Transverse colon (tissue), 4 donors: Measurements from ENCODE around the gene ZBTB18. TPM values are rescaled to one million over a fixed set of nuclear protein-coding genes. Genes with fewer than 3 reads are reported as not detected.

Experiments used
- DNase-seq: peaks from one replicate; pipeline ENCODE4 v3.0.0-alpha.2; 2019
- H3K27ac ChIP-seq, 4 donors: fragments of 200-600 bp; sonication (generic); 2 replicates each; pipeline ENCODE4 v1.5.1; 2016 to 2018; ENCODE audit warnings: inconsistent platforms in 4 of 4
- H3K27me3 ChIP-seq: fragments of 200-600 bp; sonication (generic); 2 replicates; pipeline ENCODE4 v1.5.1; 2017; ENCODE audit warnings: inconsistent platforms
- H3K36me3 ChIP-seq, 4 donors: fragments of 200-600 bp; sonication (generic); 2 replicates each; pipeline ENCODE4 v1.5.1; 2017 to 2019; ENCODE audit warnings: inconsistent platforms in 4 of 4
- H3K4me1 ChIP-seq, 4 donors: fragments of 200-600 bp; sonication (generic); 2 replicates each; pipeline ENCODE4 v1.5.1; 2017 to 2020; ENCODE audit warnings: inconsistent platforms in 4 of 4
- H3K4me3 ChIP-seq, 4 donors: fragments of 200-600 bp; sonication (generic); 1 replicate in 1 of 4; 2 replicates in 3 of 4; pipeline versions ENCODE4 v1.5.1 to v1.6.1; 2017 to 2019; ENCODE audit warnings: inconsistent platforms in 4 of 4
- H3K9me3 ChIP-seq, 2 donors: fragments of 200-600 bp; sonication (generic); 2 replicates each; pipeline ENCODE4 v1.5.1; 2017 to 2019; ENCODE audit warnings: inconsistent platforms in 2 of 2
- CTCF ChIP-seq, 5 experiments: fragments of 200-600 bp in 3 of 5; fragments of 450-650 bp in 2 of 5; sonication (generic) in 3 of 5; IDR thresholded peaks; 1 replicate in 2 of 5; 2 replicates in 3 of 5; pipeline ENCODE4 v1.5.1; 2016 to 2017; ENCODE audit warnings: antibody characterized with exemption in 5 of 5, inconsistent platforms in 3 of 5, mild to moderate bottlenecking in 2 of 5, moderate library complexity in 1 of 5
- EP300 ChIP-seq: sonication (generic); formaldehyde crosslinking; IDR thresholded peaks from one replicate; pipeline ENCODE4 v1.6.1; 2017; ENCODE audit warnings: antibody characterized with exemption, low read depth
- POLR2A ChIP-seq: fragments of 450-650 bp; IDR thresholded peaks from one replicate; pipeline ENCODE4 v1.6.1; 2016; ENCODE audit warnings: antibody characterized with exemption, mild to moderate bottlenecking, moderate library complexity
- POLR2AphosphoS5 ChIP-seq, 3 donors: sonication (generic); formaldehyde crosslinking; IDR thresholded peaks; one replicate each; pipeline ENCODE4 v1.6.1; 2016; ENCODE audit warnings: antibody characterized with exemption in 3 of 3
- WGBS, 2 donors: methylation state at CpG; one replicate each; pipeline ENCODE4 v1.1.5; 2018; ENCODE audit warnings: low coverage in 1 of 2; 5-methylcytosine and 5-hydroxymethylcytosine counted together
- in situ Hi-C, 4 donors: fragments of 200-750 bp; cut with MboI; loops; one replicate each; pipeline versions ENCODE4 v1.15.0 to v1.15.1; 2017; ENCODE audit warnings: low sequenced_read_pairs in 3 of 4, low pct_ligation_motif_present in 1 of 4, low pct_unique_long_range_greater_than_20kb in 1 of 4
- intact Hi-C: fragments of 100-400 bp; cut with DNase I; formaldehyde crosslinking; loops from one replicate; pipeline ENCODE4 v1.15.1; 2023; ENCODE audit warnings: low total_unique reads
- total RNA-seq, 4 donors: library from RNA; depleted of rRNA; stranded (reverse); fragments of >200 nt; gene quantifications; one replicate each; pipeline ENCODE4 v1.1.0, GENCODE V29; 2016

ZBTB18 gene
- total RNA-seq, 4 donors from 2014 or later = 4.1 to 32.8 (median 17.7) TPM

DNA sequence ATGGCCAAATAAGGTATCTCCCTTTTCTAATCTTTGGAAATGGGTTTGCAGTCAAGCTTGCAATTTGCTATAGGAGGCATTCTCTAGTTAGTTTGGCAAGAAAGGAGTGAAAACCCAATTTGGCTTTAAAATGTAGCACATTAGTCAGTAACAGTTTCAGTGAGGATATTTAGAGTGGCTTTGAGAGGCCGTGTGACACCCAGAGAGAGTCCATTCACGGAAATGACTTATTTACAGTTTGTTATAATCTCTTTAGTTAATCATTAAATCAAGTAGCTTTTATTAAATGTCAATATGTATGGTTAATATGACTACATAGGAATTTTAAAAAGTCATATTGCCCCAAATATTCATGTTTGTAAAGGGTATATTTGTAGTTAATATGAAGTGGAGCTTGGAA, 9.6 kb downstream of the ZBTB18 start:
- intact Hi-C loops (no loop called here), in situ Hi-C loops (loop anchor here in 1 of 4 donors (25.0 kb wide), 1 partner anchor 402 kb away; the partner anchor contains the start of genes ADSS2 and CATSPERE)
- Histone ChIP-seq H3K4me3 (no peak overlapping the region), H3K9me3 (no peaks in the 10 kb centered on the region), H3K4me1 (peaks cover 0 to 5% (median 2%) of the 10 kb centered on the region in 4 donors), H3K27me3 (no peaks in the 10 kb centered on the region), H3K27ac (no peak overlapping the region), H3K36me3 (no peaks in the 10 kb centered on the region)
- no peak for DNase-seq
- WGBS, 2 donors = 52 to 55% methylated on average over 2 of the region's 2 CpGs
- no peak for TF ChIP-seq CTCF (IDR thresholded peaks at IDR 0.05)
- no peak for TF ChIP-seq EP300
- no peak for TF ChIP-seq POLR2AphosphoS5 (IDR thresholded peaks at IDR 0.05)
- TF ChIP-seq POLR2A = no peak

GRCh38 chr1:244062156-244062725, 11.2 kb downstream of the ZBTB18 start:
- H3K4me1 ChIP-seq = peaks cover 0 to 6% (median 2%) of the 10 kb centered on the region in 4 donors
- WGBS, 2 donors = 85 to 94% methylated on average over 4 of the region's 4 CpGs
- intact Hi-C loops = no loop called here

DNA sequence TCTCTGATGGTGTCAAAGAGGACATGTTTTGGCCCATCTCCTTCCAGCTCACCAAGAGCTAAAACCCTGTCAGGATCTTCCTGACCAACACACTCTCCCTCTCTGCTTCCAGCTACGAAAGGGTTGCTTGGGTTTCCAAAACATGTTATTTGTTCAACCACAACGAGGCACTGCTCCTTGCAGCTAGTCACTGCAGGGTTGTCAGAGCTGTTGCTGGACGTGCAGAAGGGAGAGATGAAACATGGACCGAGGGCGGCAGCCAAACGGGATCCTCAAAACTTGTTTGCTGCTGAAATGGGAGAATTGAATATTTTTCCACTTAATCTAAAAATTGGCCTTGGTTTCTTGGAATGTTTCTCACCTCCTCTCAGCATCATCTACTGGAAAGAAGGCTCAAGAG, 12.4 kb downstream of the ZBTB18 start:
- in situ Hi-C loops = loop anchor here in 1 of 4 donors (25.0 kb wide), 1 partner anchor 399 kb away; the partner anchor contains the start of genes ADSS2 and CATSPERE

More at GRCh38 chr1:244062156-244062725, 11.2 kb downstream of the ZBTB18 start:
- no peaks in the 10 kb centered on the region for H3K9me3 ChIP-seq
- H3K4me3 ChIP-seq = no peak overlapping the region
- no peaks in the 10 kb centered on the region for H3K36me3 ChIP-seq
- in situ Hi-C loops = loop anchor here in 1 of 4 donors (25.0 kb wide), 1 partner anchor 400 kb away; the partner anchor contains the start of genes ADSS2 and CATSPERE
- TF ChIP-seq EP300 = no peak
- no peak for TF ChIP-seq POLR2A
- no peak for TF ChIP-seq CTCF (IDR thresholded peaks at IDR 0.05)
- no peak overlapping the region for H3K27ac ChIP-seq
- H3K27me3 ChIP-seq = no peaks in the 10 kb centered on the region
- DNase-seq = no peak

GRCh38 chr1:244064621-244065020, 13.5 kb downstream of the ZBTB18 start:
- no peaks in the 10 kb centered on the region for H3K9me3 ChIP-seq
- in situ Hi-C loops (loop anchor here in 1 of 4 donors (25.0 kb wide), 1 partner anchor 398 kb away; the partner anchor contains the start of genes ADSS2 and CATSPERE), intact Hi-C loops (no loop called here)
- 86 to 92% methylated on average over 8 of the region's 8 CpGs for WGBS, 2 donors
- H3K4me1 ChIP-seq = peaks cover 0 to 6% (median 2%) of the 10 kb centered on the region in 4 donors
- no peak for DNase-seq
- no peaks in the 10 kb centered on the region for H3K27me3 ChIP-seq
- H3K27ac ChIP-seq = no peak overlapping the region
- no peak for TF ChIP-seq EP300
- no peak for TF ChIP-seq CTCF (IDR thresholded peaks at IDR 0.05)
- TF ChIP-seq POLR2A = no peak
- H3K36me3 ChIP-seq = no peaks in the 10 kb centered on the region
- H3K4me3 ChIP-seq = no peak overlapping the region

More for the DNA sequence above, 12.4 kb downstream of the ZBTB18 start:
- Histone ChIP-seq H3K4me1 (peaks cover 0 to 6% (median 2%) of the 10 kb centered on the region in 4 donors), H3K27me3 (no peaks in the 10 kb centered on the region), H3K36me3 (no peaks in the 10 kb centered on the region), H3K27ac (no peak overlapping the region), H3K9me3 (no peaks in the 10 kb centered on the region), H3K4me3 (no peak overlapping the region)
- DNase-seq = no peak
- intact Hi-C loops = no loop called here
- TF ChIP-seq EP300 (no peak), CTCF (IDR thresholded peaks at IDR 0.05) (no peak), POLR2AphosphoS5 (IDR thresholded peaks at IDR 0.05) (no peak), POLR2A (no peak)
- WGBS, 2 donors = 62 to 73% methylated on average over 6 of the region's 6 CpGs
